Measurements from ENCODE around the gene NUBPL.

The NUBPL gene
- 7.7 to 13.7 (median 8.4) reads per million in 4 experiments for total RNA-seq

GRCh38 chr14:31561155-31561846 lies at the start of gene NUBPL:
Gene NUBPL (plus strand): TSS chr14:31561404. CDS start chr14:31561440, 36 bp downstream.
- peak; percentile 95 for DNase-seq

DNA sequence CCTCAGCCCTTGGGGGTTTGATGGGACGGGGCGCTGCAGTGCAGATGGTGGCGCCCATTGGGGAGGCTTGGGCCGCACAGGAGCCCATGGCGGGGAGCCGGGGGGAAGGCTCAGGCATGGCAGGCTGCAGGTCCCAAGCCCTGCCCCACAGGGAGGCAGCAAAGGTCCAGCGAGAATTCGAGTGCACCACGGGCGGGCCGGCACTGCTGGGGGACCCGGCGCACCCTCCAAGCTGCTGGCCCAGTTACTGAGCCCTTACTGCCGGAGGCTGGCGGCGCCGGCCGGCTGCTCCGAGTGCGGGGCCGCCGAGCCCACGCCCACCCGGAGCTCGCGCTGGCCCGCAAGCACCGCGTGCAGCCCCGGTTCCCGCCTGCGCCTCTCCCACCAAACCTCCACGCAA lies 34.1 kb upstream of the NUBPL start:
- no peak for DNase-seq

GRCh38 chr14:31527546-31527945 lies 33.7 kb upstream of the NUBPL start:
- DNase-seq = no peak

- no peak for DNase-seq
These were observed 32.2 kb upstream of the NUBPL start for GRCh38 chr14:31529053-31529452.

DNA sequence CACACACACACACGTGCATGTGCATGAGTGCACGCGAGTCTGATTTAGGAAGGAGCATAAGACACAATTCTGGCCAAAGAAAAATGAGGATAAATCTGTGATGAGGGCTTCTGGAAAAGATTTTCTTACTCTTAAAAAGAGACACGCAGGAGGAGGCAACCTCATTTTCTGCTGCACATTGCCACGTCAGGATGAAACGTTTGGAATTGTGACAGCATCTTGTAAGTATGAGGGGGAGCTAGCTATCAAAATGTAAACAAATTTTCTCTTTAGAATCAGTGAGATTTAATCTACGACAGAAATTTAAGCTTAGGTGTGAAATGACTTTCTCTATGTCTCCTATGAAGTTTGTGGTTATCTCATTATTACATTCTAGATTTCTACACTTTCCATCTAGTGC lies 31.1 kb upstream of the NUBPL start:
- DNase-seq = no peak

- no peak for DNase-seq
These were observed 24.8 kb upstream of the NUBPL start for GRCh38 chr14:31536201-31536960.

GRCh38 chr14:31541702-31542101 lies 19.5 kb upstream of the NUBPL start:
- DNase-seq = no peak

- no peak for DNase-seq
These were observed 17.0 kb upstream of the NUBPL start for GRCh38 chr14:31543969-31544799.

DNA sequence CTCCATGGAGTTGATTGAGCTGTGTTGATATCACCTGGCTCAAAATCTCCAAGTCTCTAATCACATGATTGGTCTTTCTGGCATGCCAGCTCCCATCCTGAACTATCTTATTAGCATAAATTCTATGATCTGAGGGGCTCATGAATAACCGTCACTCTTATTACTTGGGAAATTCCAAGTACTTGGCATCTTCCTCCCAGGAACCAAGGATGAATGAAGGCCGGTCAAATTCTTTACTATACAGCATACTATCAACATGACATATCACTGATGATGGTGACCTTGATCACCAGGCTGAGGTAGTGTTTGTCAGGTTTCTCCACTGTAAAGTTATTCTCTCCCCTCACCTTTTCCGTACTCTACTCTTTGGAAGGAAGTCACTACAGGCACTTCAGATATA lies 16.4 kb upstream of the NUBPL start:
- DNase-seq = no peak

- no peak for DNase-seq
These were observed 15.9 kb upstream of the NUBPL start for GRCh38 chr14:31545328-31545727.

DNA sequence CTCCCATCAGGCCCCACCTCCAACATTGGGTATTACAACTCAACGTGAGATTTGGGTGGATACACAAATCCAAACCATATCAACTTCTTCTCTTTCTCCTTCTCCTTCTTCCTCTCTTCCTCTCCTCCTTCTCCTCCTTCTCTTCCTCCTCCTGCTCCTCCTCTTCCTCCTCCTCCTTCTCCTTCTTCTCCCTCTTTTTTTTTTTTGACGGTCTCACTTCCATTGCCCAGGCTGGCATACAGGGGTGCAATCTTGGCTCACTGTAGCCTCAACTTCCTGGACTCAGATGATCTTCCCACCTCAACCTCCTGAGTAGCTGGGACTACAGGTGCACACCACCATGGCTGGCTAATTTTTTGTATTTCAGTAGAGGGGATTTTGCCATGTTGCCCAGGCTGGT lies 11.4 kb upstream of the NUBPL start:
- no peak for DNase-seq

DNA sequence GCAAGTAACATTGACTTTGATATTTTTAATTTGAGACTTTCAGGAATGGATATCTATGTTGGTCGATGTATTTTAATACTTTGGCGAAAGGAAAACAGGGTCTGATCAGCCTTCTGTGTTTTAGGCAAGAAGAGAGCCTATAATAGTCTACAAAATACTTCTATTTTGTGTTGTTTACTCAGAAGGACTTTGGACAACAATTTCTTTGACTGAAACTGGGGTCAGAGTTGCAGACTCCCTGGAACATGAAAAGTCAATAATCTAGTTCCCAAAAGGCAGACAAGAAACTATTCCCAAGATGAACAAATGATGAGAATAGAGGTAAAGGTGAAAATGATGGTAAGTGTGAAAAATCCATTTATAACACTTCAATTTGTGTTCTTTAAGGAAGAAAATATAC lies 10.6 kb upstream of the NUBPL start:
- no peak for DNase-seq

DNA sequence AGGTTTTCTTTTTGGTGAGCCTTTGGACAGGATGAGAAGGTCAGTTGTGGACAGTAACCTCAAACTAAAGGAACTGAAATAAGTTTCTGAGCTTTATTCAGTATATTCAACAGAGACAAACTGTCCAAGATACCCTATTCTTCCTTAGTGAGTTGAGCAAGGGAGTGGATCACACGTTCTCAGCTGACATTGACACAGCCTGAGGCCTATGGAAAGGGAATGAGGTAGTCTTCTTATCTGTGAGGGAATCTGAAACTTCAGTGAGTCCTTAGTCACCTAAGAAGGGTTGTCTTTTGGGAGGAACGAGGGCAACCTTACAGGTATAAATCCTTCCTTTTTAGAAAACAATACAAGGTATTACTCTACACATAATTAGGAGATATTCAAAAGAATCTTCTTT lies 5.0 kb upstream of the NUBPL start:
- no peak for DNase-seq

DNA sequence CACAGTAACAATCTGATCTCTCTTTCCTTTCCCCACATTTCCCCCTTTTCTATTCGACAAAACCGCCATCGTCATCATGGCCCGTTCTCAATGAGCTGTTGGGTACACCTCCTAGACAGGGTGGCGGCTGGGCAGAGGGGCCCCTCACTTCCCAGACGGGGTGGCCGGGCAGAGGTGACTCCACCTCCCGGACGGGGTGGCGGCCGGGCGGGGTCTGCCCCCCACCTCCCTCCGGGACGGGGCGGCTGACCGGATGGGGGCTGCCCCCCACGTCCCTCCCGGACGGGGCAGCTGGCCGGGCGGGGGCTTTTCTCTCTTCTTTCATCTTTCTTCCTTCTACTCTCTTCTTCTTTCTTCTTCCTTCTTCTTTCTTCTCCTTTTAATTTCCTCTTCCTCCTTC lies 1.3 kb upstream of the NUBPL start:
- DNase-seq = no peak

- no peak for DNase-seq
These were observed 447 bp upstream of the NUBPL start for GRCh38 chr14:31560759-31561154.

- DNase-seq = no peak
These were observed 3.0 kb downstream of the NUBPL start for GRCh38 chr14:31564194-31564593.

DNA sequence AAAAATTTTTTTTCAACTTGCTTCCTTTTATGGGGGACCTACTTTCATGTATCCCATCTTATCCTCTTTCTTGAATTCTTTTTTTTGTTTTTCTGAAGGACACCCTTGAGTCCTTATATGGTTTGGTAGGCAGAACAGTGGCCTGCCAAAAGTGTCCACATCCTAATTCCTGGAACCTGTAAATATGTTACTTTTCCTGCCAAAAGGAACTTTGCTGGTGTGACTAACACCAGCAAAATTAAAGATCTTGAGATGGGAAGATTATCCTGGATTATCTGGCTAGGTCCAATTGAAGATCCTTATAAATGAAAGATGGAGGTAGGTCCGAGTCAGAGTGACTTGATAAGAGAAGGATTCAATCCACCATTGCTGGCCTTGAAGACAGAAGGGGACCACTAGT lies 5.3 kb downstream of the NUBPL start:
- no peak for DNase-seq

DNA sequence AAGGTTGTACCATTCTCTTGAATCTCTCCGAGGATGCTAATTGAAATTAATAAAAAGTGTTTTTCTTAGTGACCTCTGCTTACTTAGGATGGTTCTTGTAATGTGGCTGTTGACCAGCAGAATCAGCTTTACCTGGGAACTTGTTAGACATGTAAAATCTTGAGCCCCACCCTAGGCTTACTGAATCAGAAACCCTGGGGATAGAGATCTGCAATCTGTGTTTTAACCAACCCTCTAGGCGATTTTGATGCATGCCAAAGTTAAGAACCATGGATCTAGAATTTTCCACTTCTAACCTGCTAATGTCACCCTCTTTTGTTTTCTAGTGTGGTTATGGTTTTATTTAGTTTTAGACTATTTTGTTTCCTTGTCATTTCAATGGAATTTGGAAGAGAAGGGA lies 6.5 kb downstream of the NUBPL start:
- no peak for DNase-seq

- DNase-seq = no peak
These were observed 7.0 kb downstream of the NUBPL start for GRCh38 chr14:31568161-31568560.

DNA sequence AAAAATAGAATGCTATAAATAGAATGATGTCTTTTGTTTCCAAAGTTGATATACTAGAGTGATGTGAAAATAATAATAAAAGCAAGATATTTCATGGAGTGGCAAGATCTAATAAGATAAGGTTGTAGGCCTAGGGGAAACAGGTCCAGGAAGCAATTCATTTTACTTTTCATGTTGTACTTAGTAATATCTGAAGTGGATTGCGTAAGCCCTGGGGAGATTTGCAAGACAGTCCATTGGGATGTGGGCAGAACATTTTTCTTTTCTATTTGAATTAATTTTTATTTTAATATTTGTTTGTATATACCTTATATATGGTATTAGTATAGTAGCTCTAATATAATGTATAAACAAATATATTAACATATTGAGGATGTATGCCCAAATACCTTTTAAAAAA lies 7.5 kb downstream of the NUBPL start:
- no peak for DNase-seq

- DNase-seq = no peak
These were observed 11.8 kb downstream of the NUBPL start for GRCh38 chr14:31572955-31573354.

DNA sequence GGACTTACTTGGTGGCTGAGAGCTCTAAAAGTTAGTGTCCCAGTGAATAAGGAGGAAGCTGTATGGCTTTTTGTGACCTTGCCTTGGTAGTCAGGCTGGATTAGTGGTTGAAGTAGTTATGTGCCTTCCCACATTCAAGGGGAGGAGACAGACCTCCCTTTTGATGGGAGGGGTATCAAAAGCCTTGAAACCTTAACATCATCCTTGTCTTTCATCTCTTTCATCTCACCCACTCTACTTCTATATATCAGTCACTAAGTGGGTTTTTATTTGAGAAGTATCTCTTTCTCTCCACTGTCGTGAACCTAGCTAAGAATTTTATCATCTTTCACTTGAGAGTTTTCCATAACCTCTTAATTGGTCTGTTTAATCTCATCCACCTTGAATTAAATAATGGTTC lies 15.7 kb downstream of the NUBPL start:
- no peak for DNase-seq

- no peak for DNase-seq
These were observed 17.1 kb downstream of the NUBPL start for GRCh38 chr14:31578266-31578665.
